H9 (cell line): ENCODE data around the gene ITPK1. TPM values are rescaled to one million over a fixed set of nuclear protein-coding genes. Genes with fewer than 3 reads are reported as not detected.
A peak's percentile ranks its signal among the peaks of the same experiment; 100 is the strongest.

Experiments used
- DNase-seq: peaks from one replicate; pipeline ENCODE4 v3.0.0-alpha.2; 2017
- H2AFZ ChIP-seq: one replicate; pipeline ENCODE4 v1.6.1; 2013; ENCODE audit warnings: mild to moderate bottlenecking, low read length, control low read depth, moderate library complexity
- H2AK5ac ChIP-seq: 2 replicates; pipeline ENCODE4 v1.6.1; 2013; ENCODE audit warnings: low read length, control low read depth, mixed read lengths; ENCODE audit not compliant: insufficient read length
- H2BK120ac ChIP-seq: one replicate; pipeline ENCODE4 v1.6.1; 2013; ENCODE audit warnings: low read depth, mild to moderate bottlenecking, low read length, control low read depth, inconsistent platforms; ENCODE audit not compliant: poor library complexity, severe bottlenecking
- H2BK12ac ChIP-seq: 2 replicates; pipeline ENCODE4 v1.6.1; 2013; ENCODE audit warnings: low read length, control low read depth, mixed read lengths, low read depth; ENCODE audit not compliant: insufficient read length
- H2BK15ac ChIP-seq: 2 replicates; pipeline ENCODE4 v1.6.1; 2013; ENCODE audit warnings: low read depth, low read length, control low read depth
- H2BK20ac ChIP-seq: one replicate; pipeline ENCODE4 v1.6.1; 2013; ENCODE audit warnings: low read depth, mild to moderate bottlenecking, low read length, control low read depth, inconsistent platforms; ENCODE audit not compliant: poor library complexity, severe bottlenecking
- H2BK5ac ChIP-seq: 2 replicates; pipeline ENCODE4 v1.6.1; 2013; ENCODE audit warnings: low read length, control low read depth, mixed read lengths; ENCODE audit not compliant: insufficient read length
- H3K14ac ChIP-seq: 2 replicates; pipeline ENCODE4 v1.6.1; 2013; ENCODE audit warnings: low read length, control low read depth; ENCODE audit not compliant: insufficient read depth
- H3K18ac ChIP-seq: 2 replicates; pipeline ENCODE4 v1.6.1; 2013; ENCODE audit warnings: low read depth, mild to moderate bottlenecking, mixed read lengths, low read length, control low read depth; ENCODE audit not compliant: insufficient read length
- H3K23ac ChIP-seq: 2 replicates; pipeline ENCODE4 v1.6.1; 2013; ENCODE audit warnings: low read length, control low read depth, mixed read lengths, low read depth; ENCODE audit not compliant: insufficient read length
- H3K23me2 ChIP-seq: 2 replicates; pipeline ENCODE4 v1.6.1; 2013; ENCODE audit warnings: low read depth, mild to moderate bottlenecking, mixed read lengths, low read length, control low read depth; ENCODE audit not compliant: insufficient read length, poor library complexity, severe bottlenecking
- H3K27ac ChIP-seq: 2 replicates; pipeline ENCODE4 v1.5.1; 2013; ENCODE audit warnings: low read length, control low read depth, mixed read lengths, low read depth; ENCODE audit not compliant: insufficient read length
- H3K27me3 ChIP-seq: 2 replicates; pipeline ENCODE4 v1.6.1; 2013; ENCODE audit warnings: low read length, control low read depth, inconsistent platforms; ENCODE audit not compliant: insufficient read depth
- H3K4ac ChIP-seq: 2 replicates; pipeline ENCODE4 v1.6.1; 2013; ENCODE audit warnings: low read depth, mild to moderate bottlenecking, control low read depth, inconsistent platforms, low read length, moderate library complexity
- H3K4me1 ChIP-seq: 2 replicates; pipeline ENCODE4 v1.6.1; 2013; ENCODE audit warnings: low read length, control low read depth, inconsistent platforms; ENCODE audit not compliant: insufficient read depth
- H3K4me2 ChIP-seq: 2 replicates; pipeline ENCODE4 v1.6.1; 2013; ENCODE audit warnings: low read length, control low read depth, mixed read lengths; ENCODE audit not compliant: insufficient read length, insufficient read depth
- H3K56ac ChIP-seq: 2 replicates; pipeline ENCODE4 v1.6.1; 2013; ENCODE audit warnings: low read depth, mild to moderate bottlenecking, mixed read lengths, low read length, control low read depth; ENCODE audit not compliant: insufficient read length
- H3K79me1 ChIP-seq: 2 replicates; pipeline ENCODE4 v1.6.1; 2013; ENCODE audit warnings: low read depth, mild to moderate bottlenecking, moderate library complexity, low read length, control low read depth, inconsistent platforms; ENCODE audit not compliant: insufficient read depth, poor library complexity, severe bottlenecking
- H3K79me2 ChIP-seq: 2 replicates; pipeline ENCODE4 v1.6.1; 2013; ENCODE audit warnings: low read length, control low read depth, inconsistent platforms; ENCODE audit not compliant: insufficient read depth
- H3K9ac ChIP-seq: 2 replicates; pipeline ENCODE4 v1.6.1; 2013; ENCODE audit warnings: low read length, control low read depth, mixed read lengths; ENCODE audit not compliant: insufficient read length; ENCODE audit errors: extremely low read depth
- H3K9me3 ChIP-seq: one replicate; pipeline ENCODE4 v1.6.1; 2013; ENCODE audit warnings: low read depth, low read length, inconsistent platforms; ENCODE audit not compliant: control insufficient read depth
- H3T11ph ChIP-seq: one replicate; pipeline ENCODE4 v1.6.1; 2013; ENCODE audit warnings: mild to moderate bottlenecking, low read length, control low read depth, inconsistent platforms
- H4K20me1 ChIP-seq: one replicate; pipeline ENCODE4 v1.6.1; 2013; ENCODE audit not compliant: control insufficient read depth, insufficient read length, insufficient read depth
- H4K5ac ChIP-seq: 2 replicates; pipeline ENCODE4 v1.6.1; 2013; ENCODE audit warnings: low read depth, mild to moderate bottlenecking, mixed read lengths, low read length, control low read depth; ENCODE audit not compliant: insufficient read length
- H4K8ac ChIP-seq: replicated peaks from 2 replicates; pipeline ENCODE4 v1.6.1; 2013; ENCODE audit warnings: low read length, control low read depth, mixed read lengths, low read depth; ENCODE audit not compliant: insufficient read length
- H4K91ac ChIP-seq: 2 replicates; pipeline ENCODE4 v1.6.1; 2013; ENCODE audit warnings: low read depth, mild to moderate bottlenecking, moderate library complexity, mixed read lengths, low read length, control low read depth; ENCODE audit not compliant: insufficient read length
- H3K27ac Mint-ChIP-seq, 3 experiments: 2 replicates in 2 of 3; 3 replicates in 1 of 3; pipeline ENCODE4 v1.8.0; 2020 to 2021; ENCODE audit warnings: mixed read lengths in 3 of 3, mild to moderate bottlenecking in 1 of 3, moderate library complexity in 1 of 3
- H3K27me3 Mint-ChIP-seq: 2 replicates; pipeline ENCODE4 v1.8.0; 2021; ENCODE audit warnings: low read depth, mild to moderate bottlenecking, moderate library complexity, mixed read lengths
- H3K36me3 Mint-ChIP-seq, 3 experiments: 2 replicates in 2 of 3; 3 replicates in 1 of 3; pipeline ENCODE4 v1.8.0; 2020 to 2021; ENCODE audit warnings: low read depth in 3 of 3, mixed read lengths in 3 of 3; ENCODE audit not compliant: insufficient read depth in 1 of 3
- H3K4me1 Mint-ChIP-seq, 2 experiments: 2 replicates each; pipeline ENCODE4 v1.8.0; 2020; ENCODE audit warnings: mixed read lengths in 2 of 2
- H3K4me3 Mint-ChIP-seq, 2 experiments: 2 replicates in 1 of 2; 3 replicates in 1 of 2; pipeline ENCODE4 v1.8.0; 2020 to 2021; ENCODE audit warnings: mild to moderate bottlenecking in 2 of 2, mixed read lengths in 2 of 2, moderate library complexity in 1 of 2
- H3K9me3 Mint-ChIP-seq, 2 experiments: 2 replicates in 1 of 2; 3 replicates in 1 of 2; pipeline ENCODE4 v1.8.0; 2020; ENCODE audit warnings: mild to moderate bottlenecking in 2 of 2, mixed read lengths in 2 of 2, moderate library complexity in 1 of 2
- CTCF ChIP-seq: fragments of 200-600 bp; sonication (generic); conservative IDR thresholded peaks from 3 replicates; pipeline ENCODE4 v1.8.0; 2021; ENCODE audit warnings: antibody characterized with exemption, mild to moderate bottlenecking
- WGBS: extraction: QIAGEN DNeasy Blood & Tissue Kit; methylation state at CpG from one replicate; pipeline ENCODE4 v1.1.7; 2013; ENCODE audit warnings: missing lambda C conversion rate, low lambda C conversion rate, mixed read lengths; ENCODE audit not compliant: insufficient read length; ENCODE audit errors: extremely low coverage; 5-methylcytosine and 5-hydroxymethylcytosine counted together
- total RNA-seq: library from RNA; stranded (reverse); gene quantifications from 2 replicates; pipeline ENCODE4 v1.2.1, GENCODE V29; 2021

ITPK1 gene
- total RNA-seq, 1 experiment from 2014 or later: 92.7 TPM

GRCh38 chr14:92942136-92942535 is 173.6 kb downstream of the ITPK1 start:
- no peak overlapping the region for H3T11ph ChIP-seq
- H3K14ac ChIP-seq: no peak overlapping the region
- Mint-ChIP-seq H3K9me3 (no peaks in the 10 kb centered on the region), H3K27ac (peak overlapping the region in 1 of 3 experiments; percentile 51; a peak in 2 of 7 replicates), H3K4me1 (no peaks in the 10 kb centered on the region), H3K27me3 (peaks cover 3% of the 10 kb centered on the region; the same call in 1 of the 2 replicates), H3K4me3 (no peak overlapping the region), H3K36me3 (peaks cover 13 to 23% (median 17%) of the 10 kb centered on the region in 3 experiments)
- no peaks in the 10 kb centered on the region for H3K27me3 ChIP-seq
- no peak overlapping the region for H3K9ac ChIP-seq
- no CpG with 5 or more reads among the region's 5 CpGs for WGBS
- H4K20me1 ChIP-seq: no peaks in the 10 kb centered on the region
- no peak overlapping the region for H3K18ac ChIP-seq
- H2BK15ac ChIP-seq: no peak overlapping the region
- no peak overlapping the region for H3K56ac ChIP-seq
- H2BK5ac ChIP-seq: no peak overlapping the region
- H3K4me2 ChIP-seq: no peak overlapping the region
- DNase-seq: no peak
- H3K9me3 ChIP-seq: no peaks in the 10 kb centered on the region
- no peaks in the 10 kb centered on the region for H3K79me2 ChIP-seq
- H4K91ac ChIP-seq: no peak overlapping the region
- no peak overlapping the region for H3K4ac ChIP-seq
- no peak overlapping the region for H2BK20ac ChIP-seq
- TF ChIP-seq CTCF: no peak
- no peak overlapping the region for H4K8ac ChIP-seq
- no peaks in the 10 kb centered on the region for H3K4me1 ChIP-seq
- H4K5ac ChIP-seq: no peak overlapping the region
- no peak overlapping the region for H2BK12ac ChIP-seq
- no peak overlapping the region for H2AFZ ChIP-seq
- H3K23ac ChIP-seq: no peak overlapping the region
- H3K27ac ChIP-seq: no peak overlapping the region
- H2AK5ac ChIP-seq: no peak overlapping the region
- H2BK120ac ChIP-seq: no peak overlapping the region
- no peaks in the 10 kb centered on the region for H3K79me1 ChIP-seq
- no peaks in the 10 kb centered on the region for H3K23me2 ChIP-seq
